Activated T-cell treated with anti-CD3 and anti-CD28 coated beads, Interleukin-2, amount 50 U/mL, for 72 hours (primary cell): ENCODE data around the gene CNPY3. TPM values are rescaled to one million over a fixed set of nuclear protein-coding genes. Genes with fewer than 3 reads are reported as not detected.
"Not testable (repeated sequence)": the region's sequence is repeated elsewhere in the genome, so short reads cannot be mapped to it uniquely, and the experiment has no call there.

Experiments
- ATAC-seq, 2 donors: fragments of 150-1000 bp; cut with Tn5 transposase; replicated peaks in 1 of 2; 2 replicates each; pipeline ENCODE4 v1.10.0; 2021; ENCODE audit warnings: moderate library complexity in 2 of 2, mild to moderate bottlenecking in 1 of 2
- DNase-seq, 2 donors: peaks; one replicate each; pipeline ENCODE4 v3.0.0; 2021 to 2022; ENCODE audit warnings: mixed read lengths in 1 of 2
- H3K27ac Mint-ChIP-seq: one replicate; pipeline ENCODE4 v1.8.0; 2022; ENCODE audit warnings: mild to moderate bottlenecking, moderate library complexity, mixed read lengths
- H3K27me3 Mint-ChIP-seq: one replicate; pipeline ENCODE4 v1.8.0; 2022; ENCODE audit warnings: low read depth, mixed read lengths
- H3K36me3 Mint-ChIP-seq, 2 donors: one replicate each; pipeline ENCODE4 v1.8.0; 2022; ENCODE audit warnings: mixed read lengths in 2 of 2, mild to moderate bottlenecking in 1 of 2; ENCODE audit not compliant: insufficient read depth in 2 of 2
- H3K4me1 Mint-ChIP-seq: one replicate; pipeline ENCODE4 v1.8.0; 2022; ENCODE audit warnings: low read depth, mixed read lengths
- H3K4me3 Mint-ChIP-seq, 2 donors: one replicate each; pipeline ENCODE4 v1.8.0; 2022; ENCODE audit warnings: mild to moderate bottlenecking in 2 of 2, mixed read lengths in 2 of 2, moderate library complexity in 2 of 2
- H3K9me3 Mint-ChIP-seq, 2 donors: one replicate each; pipeline ENCODE4 v1.8.0; 2022; ENCODE audit warnings: mixed read lengths in 2 of 2
- total RNA-seq, 2 donors: library from RNA; stranded (reverse); gene quantifications; one replicate each; pipeline ENCODE4 v1.2.3, GENCODE V29; 2022

The CNPY3 gene
- total RNA-seq, result 10 to 100 TPM; 37.3 to 46.1 TPM

GRCh38 chr6:42928986-42929820 lies at the start of gene CNPY3:
Gene CNPY3 (plus strand): TSS chr6:42929480. CDS start chr6:42929571, 91 bp downstream.
- Mint-ChIP-seq H3K36me3 (peaks cover 7 to 19% of the 10 kb centered on the region in 2 donors), H3K27me3 (no peaks in the 10 kb centered on the region), H3K4me1 (peaks cover 49% of the 10 kb centered on the region), H3K27ac (peak within 1 kb of the TSS; percentile 99), H3K9me3 (no peaks in the 10 kb centered on the region), H3K4me3 (peak within 1 kb of the TSS; percentile 88 to 99)
- DNase-seq, result peak; percentile 94 to 96
- peak; percentile 87 to 88 for ATAC-seq

DNA sequence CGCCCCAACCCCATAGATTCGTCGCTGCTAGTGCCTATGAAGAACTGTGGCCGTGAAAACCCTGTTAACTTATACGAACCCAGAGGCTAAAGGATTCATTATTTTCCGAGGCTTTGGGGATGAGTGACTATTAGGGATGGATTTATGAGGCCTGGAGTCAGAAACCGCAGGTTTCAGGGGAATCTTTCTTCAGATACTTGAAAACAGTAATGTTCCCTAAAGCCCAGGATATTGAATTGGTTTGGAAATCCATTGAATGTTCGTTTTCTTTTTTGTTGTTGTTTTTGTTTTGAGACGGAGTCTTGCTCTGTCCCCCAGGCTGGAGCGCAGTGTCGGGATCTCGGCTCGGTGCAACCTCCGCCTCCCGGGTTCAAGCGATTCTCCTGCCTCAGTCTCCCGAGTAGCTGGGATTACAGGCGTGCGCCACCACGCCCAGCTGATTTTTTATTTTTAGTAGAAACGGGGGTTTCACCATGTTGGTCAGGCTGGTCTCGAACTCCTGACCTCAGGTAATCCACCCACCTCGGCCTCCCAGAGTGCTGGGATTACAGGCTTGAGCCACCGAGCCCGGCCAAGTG lies 49.0 kb upstream of the CNPY3 start:
- not testable (repeated sequence) for H3K9me3 Mint-ChIP-seq, DNase-seq, H3K27me3 Mint-ChIP-seq, ATAC-seq
- Mint-ChIP-seq H3K27ac (peak overlapping the region; percentile 97), H3K4me3 (peak overlapping the region; percentile 90 to 100), H3K4me1 (peaks cover 38% of the 10 kb centered on the region), H3K36me3 (peaks cover 15% of the 10 kb centered on the region in 2 donors)

DNA sequence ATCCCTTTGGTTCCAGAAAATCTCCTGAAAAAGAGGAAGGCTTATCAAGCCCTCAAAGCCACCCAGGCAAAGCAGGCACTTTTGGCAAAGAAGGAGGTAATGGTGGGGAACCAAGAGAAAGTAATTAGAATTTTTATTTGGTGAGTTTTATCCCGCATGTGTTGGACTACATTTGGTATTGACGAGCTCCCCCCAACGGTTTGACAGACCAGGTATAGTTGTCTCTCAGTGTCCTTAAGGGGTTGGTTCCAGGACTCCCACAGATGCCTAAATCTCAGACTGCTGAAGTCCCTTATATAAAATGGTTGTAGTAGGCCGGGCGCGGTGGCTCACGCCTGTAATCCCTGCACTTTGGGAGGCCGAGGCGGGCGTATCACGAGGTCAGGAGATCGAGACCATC lies 48.4 kb upstream of the CNPY3 start:
- H3K27me3 Mint-ChIP-seq, DNase-seq, ATAC-seq, H3K9me3 Mint-ChIP-seq: not testable (repeated sequence)
- Mint-ChIP-seq H3K36me3 (peaks cover 15 to 18% of the 10 kb centered on the region in 2 donors), H3K4me3 (peak overlapping the region; percentile 90 to 100), H3K27ac (peak overlapping the region; percentile 97), H3K4me1 (peaks cover 41% of the 10 kb centered on the region)

- ATAC-seq (no peak), DNase-seq (no peak)
- H3K27ac Mint-ChIP-seq, result no peak overlapping the region
- no peak overlapping the region for H3K4me3 Mint-ChIP-seq
- H3K27me3 Mint-ChIP-seq, result no peaks in the 10 kb centered on the region
- H3K9me3 Mint-ChIP-seq, result no peaks in the 10 kb centered on the region
- H3K4me1 Mint-ChIP-seq, result peaks cover 63% of the 10 kb centered on the region
- H3K36me3 Mint-ChIP-seq, result peaks cover 8 to 21% of the 10 kb centered on the region in 2 donors
These were observed 43.6 kb upstream of the CNPY3 start for GRCh38 chr6:42885702-42886101.

DNA sequence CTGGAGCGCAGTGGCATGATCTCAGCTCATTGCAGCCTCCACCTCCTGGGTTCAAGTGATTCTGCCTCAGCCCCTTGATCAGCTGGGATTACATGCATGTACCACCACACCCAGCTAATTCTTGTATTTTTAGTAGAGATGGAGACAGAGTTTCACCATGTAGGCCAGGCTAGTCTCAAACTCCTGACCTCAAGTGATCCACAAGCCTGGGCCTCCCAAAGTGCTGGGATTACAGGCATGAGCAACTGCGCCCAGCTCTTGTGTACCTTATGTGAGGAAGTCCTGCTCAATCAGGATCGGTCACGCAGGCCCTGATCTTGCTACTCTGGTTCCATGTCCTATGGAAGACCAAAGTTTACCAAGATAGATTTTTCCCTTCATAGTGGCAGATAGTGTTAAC lies 41.1 kb upstream of the CNPY3 start:
- not testable (repeated sequence) for H3K9me3 Mint-ChIP-seq, H3K4me3 Mint-ChIP-seq, DNase-seq, H3K27me3 Mint-ChIP-seq, ATAC-seq
- peak overlapping the region; percentile 63 for H3K27ac Mint-ChIP-seq
- H3K36me3 Mint-ChIP-seq, result peaks cover 7 to 18% of the 10 kb centered on the region in 2 donors
- H3K4me1 Mint-ChIP-seq, result peaks cover 60% of the 10 kb centered on the region

DNA sequence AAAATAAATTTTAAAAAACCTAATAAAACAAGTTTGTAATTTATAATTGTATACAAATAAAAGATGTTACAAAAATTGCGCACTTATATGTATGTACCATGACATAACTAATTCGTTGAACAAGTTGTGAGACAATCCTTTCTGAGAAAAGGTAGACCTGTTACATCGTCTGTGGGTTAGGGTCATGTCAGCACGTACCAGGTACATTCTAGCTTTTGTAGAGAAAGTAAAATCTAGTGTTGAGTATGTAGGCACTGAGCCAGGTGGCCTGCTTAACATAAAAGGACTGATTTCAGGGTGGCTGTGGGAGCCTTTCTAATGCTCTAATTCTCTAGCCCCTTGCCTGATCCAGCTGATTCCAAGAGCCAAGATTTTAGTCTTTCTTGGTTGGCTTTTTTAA lies 39.5 kb upstream of the CNPY3 start:
- peak; percentile 13 to 34 for DNase-seq
- no peaks in the 10 kb centered on the region for H3K27me3 Mint-ChIP-seq
- peaks cover 47% of the 10 kb centered on the region for H3K4me1 Mint-ChIP-seq
- H3K36me3 Mint-ChIP-seq, result peaks cover 0 to 11% of the 10 kb centered on the region in 2 donors
- ATAC-seq, result peak; percentile 24 to 32
- no peaks in the 10 kb centered on the region for H3K9me3 Mint-ChIP-seq
- H3K27ac Mint-ChIP-seq, result peak overlapping the region; percentile 97
- peak overlapping the region; percentile 87 to 90 for H3K4me3 Mint-ChIP-seq

GRCh38 chr6:42890311-42891198 lies 38.7 kb upstream of the CNPY3 start:
- no peaks in the 10 kb centered on the region for H3K9me3 Mint-ChIP-seq
- no peaks in the 10 kb centered on the region for H3K27me3 Mint-ChIP-seq

DNA sequence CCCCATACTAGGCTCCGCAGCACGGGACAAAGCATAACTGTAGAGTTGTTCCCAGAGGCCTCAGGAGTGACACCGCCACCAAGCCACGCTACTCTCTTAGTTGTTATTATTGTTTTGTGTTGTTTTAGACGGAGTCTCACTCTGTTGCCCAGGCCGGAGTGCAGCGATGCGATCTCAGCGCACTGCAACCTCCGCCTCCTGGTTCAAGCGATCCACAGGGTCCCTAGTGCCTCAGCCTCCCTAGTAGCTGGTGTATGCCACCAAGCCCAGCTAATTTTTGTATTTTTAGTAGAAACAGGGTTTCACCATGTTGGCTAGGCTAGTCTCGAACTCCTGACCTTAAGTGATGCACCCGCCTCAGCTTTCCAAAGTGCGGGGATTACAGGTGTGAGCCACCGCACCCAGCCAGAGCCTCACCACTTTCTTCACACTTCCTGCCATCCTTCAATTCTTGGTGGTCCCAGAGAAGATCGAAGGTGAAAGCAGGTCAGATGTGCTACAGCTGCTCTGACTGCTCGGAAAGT lies 38.0 kb upstream of the CNPY3 start:
- ATAC-seq, result no peak
- Mint-ChIP-seq H3K27me3 (no peaks in the 10 kb centered on the region), H3K36me3 (peaks cover 0 to 6% of the 10 kb centered on the region in 2 donors), H3K9me3 (no peaks in the 10 kb centered on the region), H3K4me1 (peaks cover 40% of the 10 kb centered on the region), H3K4me3 (peak overlapping the region; percentile 87 to 90), H3K27ac (peak overlapping the region; percentile 97)
- DNase-seq, result no peak

More at GRCh38 chr6:42890311-42891198, 38.7 kb upstream of the CNPY3 start:
- Mint-ChIP-seq H3K4me3 (peak overlapping the region; percentile 87 to 90), H3K4me1 (peaks cover 47% of the 10 kb centered on the region), H3K36me3 (peaks cover 0 to 11% of the 10 kb centered on the region in 2 donors), H3K27ac (peak overlapping the region; percentile 97)
- ATAC-seq (peak; percentile 90 to 91), DNase-seq (peak; percentile 92 to 96)

DNA sequence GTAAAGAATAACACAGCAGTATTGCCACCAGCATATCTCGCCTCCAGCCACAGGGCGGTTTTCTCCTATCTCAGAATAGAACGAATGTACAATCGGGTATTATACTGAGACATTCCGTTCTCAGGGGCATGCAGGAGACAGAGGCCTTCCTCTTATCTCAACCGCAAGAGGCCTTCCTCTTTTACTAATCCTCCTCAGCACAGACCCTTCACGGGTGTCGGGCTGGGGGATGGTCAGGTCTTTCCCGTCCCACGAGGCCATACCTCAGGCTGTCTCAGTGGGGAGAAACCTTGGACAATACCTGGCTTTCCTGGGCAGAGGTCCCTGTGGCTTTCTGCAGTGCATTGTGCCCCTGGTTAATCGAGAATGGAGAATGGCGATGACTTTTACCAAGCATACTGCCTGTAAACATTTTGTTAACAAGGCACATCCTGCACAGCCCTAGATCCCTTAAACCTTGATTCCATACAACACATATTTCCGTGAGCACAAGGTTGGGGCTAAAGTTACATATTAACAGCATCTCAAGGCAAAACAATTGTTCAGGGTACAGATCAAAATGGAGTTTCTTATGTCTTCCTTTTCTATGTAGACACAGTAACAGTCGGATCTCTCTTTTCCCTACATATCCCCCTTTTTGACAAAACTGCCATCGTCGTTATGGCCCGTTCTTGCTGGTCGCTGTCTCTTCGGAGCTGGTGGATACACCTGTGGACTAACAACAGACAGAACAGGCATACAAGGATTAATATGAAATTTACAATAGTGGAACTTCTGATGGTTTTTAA lies 35.0 kb upstream of the CNPY3 start:
- H3K4me1 Mint-ChIP-seq, result peaks cover 26% of the 10 kb centered on the region
- not testable (repeated sequence) for ATAC-seq, DNase-seq, H3K27ac Mint-ChIP-seq, H3K9me3 Mint-ChIP-seq, H3K36me3 Mint-ChIP-seq, H3K4me3 Mint-ChIP-seq, H3K27me3 Mint-ChIP-seq

DNA sequence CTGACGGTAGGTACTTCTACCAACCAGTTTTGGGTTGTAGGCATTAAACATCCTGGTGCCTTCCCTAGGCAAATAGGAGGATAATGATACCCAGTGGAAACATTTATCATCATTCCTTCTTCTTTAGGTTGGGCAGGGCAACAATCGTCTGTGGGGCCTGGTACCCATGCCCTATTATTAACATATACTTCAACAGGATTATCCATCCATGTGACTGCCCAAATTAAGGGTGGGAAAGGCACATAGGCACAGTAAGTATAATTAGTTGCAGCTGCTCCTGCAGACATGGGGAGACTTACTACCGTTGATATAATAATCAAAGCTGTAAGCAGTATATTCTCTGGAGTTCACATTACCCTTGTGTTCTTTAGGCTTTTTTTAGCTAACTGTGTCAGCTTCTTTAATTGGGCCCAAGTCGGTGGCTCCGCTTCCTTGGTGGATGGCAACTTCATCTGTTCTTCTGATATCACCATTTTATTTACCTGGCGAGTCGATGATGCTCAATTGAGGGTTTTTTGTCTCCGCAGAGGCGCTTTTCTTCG lies 33.0 kb upstream of the CNPY3 start:
- Mint-ChIP-seq H3K27me3 (no peaks in the 10 kb centered on the region), H3K4me3 (no peak overlapping the region), H3K27ac (no peak overlapping the region), H3K36me3 (no peaks in the 10 kb centered on the region), H3K4me1 (peaks cover 13% of the 10 kb centered on the region), H3K9me3 (no peaks in the 10 kb centered on the region)
- ATAC-seq, result no peak
- no peak for DNase-seq

DNA sequence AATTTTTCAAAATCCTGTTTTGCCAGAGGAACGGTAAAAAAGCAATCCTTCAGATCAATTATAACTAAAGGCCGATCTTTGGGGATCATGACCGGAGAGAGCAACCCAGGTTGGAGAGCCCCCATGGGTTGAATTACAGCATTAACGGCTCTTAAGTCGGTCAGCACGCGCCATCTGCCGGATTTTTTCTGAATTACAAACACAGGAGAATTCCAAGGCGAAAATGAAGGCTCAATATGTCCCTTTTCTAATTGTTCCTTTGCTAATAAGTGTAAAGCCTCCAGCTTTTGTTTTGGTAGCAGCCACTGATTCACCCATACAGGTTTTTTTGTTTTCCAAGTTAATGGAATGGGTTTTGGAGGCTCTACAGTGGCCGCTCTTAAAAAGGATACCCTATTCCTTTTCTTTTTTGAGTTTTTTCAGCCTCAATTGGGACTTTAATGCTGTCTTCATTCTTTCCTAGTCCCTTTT lies 30.4 kb upstream of the CNPY3 start:
- Mint-ChIP-seq H3K4me1 (peaks cover 23% of the 10 kb centered on the region), H3K27ac (no peak overlapping the region), H3K36me3 (no peaks in the 10 kb centered on the region), H3K4me3 (no peak overlapping the region), H3K9me3 (no peaks in the 10 kb centered on the region), H3K27me3 (no peaks in the 10 kb centered on the region)
- no peak for ATAC-seq
- peak; percentile 78 to 81 for DNase-seq

DNA sequence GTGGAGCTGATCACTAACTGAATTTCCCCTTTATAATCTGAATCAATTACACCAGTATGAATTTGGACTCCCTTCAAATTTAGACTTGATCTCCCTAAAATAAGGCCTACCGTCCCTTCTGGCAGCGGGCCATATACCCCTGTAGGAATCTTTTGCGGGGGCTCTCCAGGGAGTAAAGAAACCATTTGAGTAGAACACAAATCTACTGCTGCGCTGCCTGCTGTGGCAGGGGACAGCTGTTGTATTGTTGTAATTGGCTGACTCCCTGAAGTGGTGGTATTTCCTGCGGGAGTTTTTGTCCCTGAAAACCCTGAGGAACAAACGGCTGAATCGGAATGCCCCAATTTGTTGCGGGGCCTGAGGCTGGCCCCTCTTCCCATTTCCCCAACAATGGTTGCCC lies 29.4 kb upstream of the CNPY3 start:
- H3K4me3 Mint-ChIP-seq, result no peak overlapping the region
- H3K27me3 Mint-ChIP-seq, result no peaks in the 10 kb centered on the region
- H3K27ac Mint-ChIP-seq, result no peak overlapping the region
- no peak for ATAC-seq
- no peaks in the 10 kb centered on the region for H3K9me3 Mint-ChIP-seq
- no peaks in the 10 kb centered on the region for H3K36me3 Mint-ChIP-seq
- DNase-seq, result no peak
- peaks cover 23% of the 10 kb centered on the region for H3K4me1 Mint-ChIP-seq
